Karpas-422 (cell line): ENCODE data around the gene CLDN7. TPM values are rescaled to one million over a fixed set of nuclear protein-coding genes. Genes with fewer than 3 reads are reported as not detected.

ENCODE experiments used
- DNase-seq: peaks from one replicate; pipeline ENCODE4 v3.0.0-alpha.2; 2015
- H2AFZ ChIP-seq: fragments of 200-600 bp; sonication (generic); 2 replicates; pipeline ENCODE4 v1.6.1; 2014; ENCODE audit warnings: antibody characterized with exemption, low read length, mixed read lengths
- H3K27ac ChIP-seq: fragments of 200-600 bp; sonication (generic); 2 replicates; pipeline ENCODE4 v1.5.1; 2014; ENCODE audit warnings: mild to moderate bottlenecking, low read length, moderate library complexity
- H3K27me3 ChIP-seq: fragments of 200-600 bp; sonication (generic); 2 replicates; pipeline ENCODE4 v1.6.1; 2014; ENCODE audit warnings: low read length, mixed read lengths
- H3K36me3 ChIP-seq: fragments of 200-600 bp; sonication (generic); 2 replicates; pipeline ENCODE4 v1.6.1; 2014; ENCODE audit warnings: low read length, mixed read lengths; ENCODE audit not compliant: insufficient read depth
- H3K4me1 ChIP-seq: fragments of 200-600 bp; sonication (generic); 2 replicates; pipeline ENCODE4 v1.6.1; 2014; ENCODE audit warnings: mild to moderate bottlenecking, low read length, mixed read lengths
- H3K4me2 ChIP-seq: fragments of 200-600 bp; sonication (generic); 2 replicates; pipeline ENCODE4 v1.6.1; 2014; ENCODE audit warnings: low read length, low read depth, mild to moderate bottlenecking; ENCODE audit not compliant: poor library complexity, severe bottlenecking
- H3K4me3 ChIP-seq: fragments of 200-600 bp; sonication (generic); 2 replicates; pipeline ENCODE4 v1.5.1; 2014; ENCODE audit warnings: mild to moderate bottlenecking, antibody characterized with exemption, low read length, mixed read lengths
- H3K79me2 ChIP-seq: fragments of 200-600 bp; sonication (generic); 2 replicates; pipeline ENCODE4 v1.6.1; 2014; ENCODE audit warnings: mild to moderate bottlenecking, low read length, mixed read lengths
- H3K9ac ChIP-seq: fragments of 200-600 bp; sonication (generic); 2 replicates; pipeline ENCODE4 v1.6.0; 2014; ENCODE audit warnings: low read length
- H3K9me2 ChIP-seq: fragments of 200-600 bp; sonication (generic), shearing (Covaris generic); replicated peaks from 2 replicates; pipeline ENCODE4 v1.6.0; 2014; ENCODE audit warnings: mild to moderate bottlenecking, low read length, moderate library complexity; ENCODE audit not compliant: insufficient read depth
- H3K9me3 ChIP-seq: fragments of 300-700, 200-600 bp; sonication (generic); 2 replicates; pipeline ENCODE4 v1.6.1; 2014; ENCODE audit warnings: low read length, mixed read lengths
- H4K20me1 ChIP-seq: fragments of 200-600 bp; sonication (generic); 2 replicates; pipeline ENCODE4 v1.6.1; 2014; ENCODE audit warnings: mild to moderate bottlenecking, antibody characterized with exemption, low read length, low read depth; ENCODE audit not compliant: insufficient read depth
- total RNA-seq: library from RNA; depleted of rRNA; stranded (reverse); fragments of >200 nt; shearing (Covaris generic); gene quantifications from 2 replicates; pipeline ENCODE4 v1.2.3, GENCODE V29; 2014; ENCODE audit warnings: low replicate concordance; rRNA removed

Gene CLDN7
- not detected in 2 replicates for total RNA-seq

- Histone ChIP-seq H2AFZ (no peak within 1 kb of the TSS), H3K36me3 (no peaks in the 10 kb centered on the region), H3K9me2 (no peaks in the 10 kb centered on the region), H3K9me3 (no peaks in the 10 kb centered on the region), H3K27ac (no peak within 1 kb of the TSS), H3K9ac (no peak within 1 kb of the TSS), H3K4me3 (no peak within 1 kb of the TSS), H3K4me2 (no peak within 1 kb of the TSS), H3K79me2 (no peaks in the 10 kb centered on the region), H3K27me3 (no peaks in the 10 kb centered on the region), H4K20me1 (no peaks in the 10 kb centered on the region), H3K4me1 (no peaks in the 10 kb centered on the region)
- DNase-seq, result no peak
Measured at GRCh38 chr17:7262192-7262934, at the start of gene CLDN7. Gene CLDN7, minus strand, starts transcription at chr17:7262478. Its CDS starts 435 bp downstream, at chr17:7262043.

- Histone ChIP-seq H3K9me2 (no peaks in the 10 kb centered on the region), H3K36me3 (peaks cover 47% of the 10 kb centered on the region), H4K20me1 (peaks cover 46% of the 10 kb centered on the region), H3K4me1 (peaks cover 64% of the 10 kb centered on the region), H3K4me3 (no peak overlapping the region), H3K27ac (no peak overlapping the region; the same call in 1 of the 2 replicates), H2AFZ (no peak overlapping the region), H3K9me3 (no peaks in the 10 kb centered on the region), H3K27me3 (no peaks in the 10 kb centered on the region), H3K4me2 (peak overlapping the region; percentile 85), H3K9ac (peak overlapping the region; percentile 22; the same call in 1 of the 2 replicates), H3K79me2 (peaks cover 36% of the 10 kb centered on the region)
- DNase-seq, result no peak
Measured at GRCh38 chr17:7311110-7311705, 48.9 kb upstream of the CLDN7 start.

GRCh38 chr17:7309628-7310027, 47.4 kb upstream of the CLDN7 start:
- Histone ChIP-seq H3K27ac (peak overlapping the region; percentile 93), H3K4me1 (peaks cover 56% of the 10 kb centered on the region), H3K9me3 (no peaks in the 10 kb centered on the region), H4K20me1 (peaks cover 45% of the 10 kb centered on the region), H2AFZ (no peak overlapping the region), H3K79me2 (peaks cover 36% of the 10 kb centered on the region), H3K36me3 (peaks cover 47% of the 10 kb centered on the region), H3K4me2 (peak overlapping the region; percentile 85), H3K9me2 (no peaks in the 10 kb centered on the region), H3K4me3 (peak overlapping the region; percentile 87; the same call in 1 of the 2 replicates), H3K9ac (peak overlapping the region; percentile 99; the same call in 1 of the 2 replicates), H3K27me3 (no peaks in the 10 kb centered on the region)
- no peak for DNase-seq

GRCh38 chr17:7308625-7309433, 46.6 kb upstream of the CLDN7 start:
- no peaks in the 10 kb centered on the region for H3K9me2 ChIP-seq
- peaks cover 49% of the 10 kb centered on the region for H3K4me1 ChIP-seq
- peak overlapping the region; percentile 93 for H3K27ac ChIP-seq
- H4K20me1 ChIP-seq, result peaks cover 40% of the 10 kb centered on the region
- peak overlapping the region; percentile 87 for H3K4me3 ChIP-seq
- peaks cover 47% of the 10 kb centered on the region for H3K36me3 ChIP-seq
- H3K4me2 ChIP-seq, result peak overlapping the region; percentile 85
- H3K9me3 ChIP-seq, result no peaks in the 10 kb centered on the region
- DNase-seq, result peak; percentile 79
- H2AFZ ChIP-seq, result no peak overlapping the region
- H3K79me2 ChIP-seq, result peaks cover 36% of the 10 kb centered on the region
- H3K9ac ChIP-seq, result peak overlapping the region; percentile 99
- H3K27me3 ChIP-seq, result no peaks in the 10 kb centered on the region

- Histone ChIP-seq H4K20me1 (peaks cover 37% of the 10 kb centered on the region), H2AFZ (no peak overlapping the region), H3K27me3 (no peaks in the 10 kb centered on the region), H3K9me3 (no peaks in the 10 kb centered on the region), H3K27ac (peak overlapping the region; percentile 93), H3K36me3 (peaks cover 45% of the 10 kb centered on the region), H3K4me3 (peak overlapping the region; percentile 87), H3K4me1 (peaks cover 41% of the 10 kb centered on the region), H3K9ac (peak overlapping the region; percentile 99), H3K79me2 (peaks cover 36% of the 10 kb centered on the region), H3K9me2 (no peaks in the 10 kb centered on the region), H3K4me2 (peak overlapping the region; percentile 85)
- peak; percentile 82 for DNase-seq
Measured at GRCh38 chr17:7307686-7308624, 45.7 kb upstream of the CLDN7 start.

- Histone ChIP-seq H3K9ac (peak within 1 kb of the TSS; percentile 99), H3K79me2 (peaks cover 36% of the 10 kb centered on the region), H4K20me1 (peaks cover 35% of the 10 kb centered on the region), H3K4me2 (peak within 1 kb of the TSS; percentile 85), H3K9me3 (no peaks in the 10 kb centered on the region), H3K27me3 (no peaks in the 10 kb centered on the region), H3K4me1 (peaks cover 35% of the 10 kb centered on the region), H3K4me3 (peak within 1 kb of the TSS; percentile 87), H3K9me2 (no peaks in the 10 kb centered on the region), H2AFZ (peak within 1 kb of the TSS; percentile 88; the same call in 1 of the 2 replicates), H3K27ac (peak within 1 kb of the TSS; percentile 93), H3K36me3 (peaks cover 36% of the 10 kb centered on the region)
- peak; percentile 100 for DNase-seq
Measured at GRCh38 chr17:7306911-7307685, 44.8 kb upstream of the CLDN7 start, which contains the start of gene EIF5A. Gene EIF5A, plus strand, starts transcription at chr17:7307628. Its CDS starts 2,008 bp downstream, at chr17:7309636.

- H2AFZ ChIP-seq, result no peak overlapping the region
- H3K27me3 ChIP-seq, result no peaks in the 10 kb centered on the region
- H3K4me3 ChIP-seq, result no peak overlapping the region
- no peak overlapping the region for H3K27ac ChIP-seq
- H4K20me1 ChIP-seq, result peaks cover 10% of the 10 kb centered on the region
- H3K4me2 ChIP-seq, result no peak overlapping the region
- peaks cover 11% of the 10 kb centered on the region for H3K36me3 ChIP-seq
- H3K79me2 ChIP-seq, result peaks cover 18% of the 10 kb centered on the region
- DNase-seq, result no peak
- peaks cover 10% of the 10 kb centered on the region for H3K4me1 ChIP-seq
- no peaks in the 10 kb centered on the region for H3K9me2 ChIP-seq
- no peaks in the 10 kb centered on the region for H3K9me3 ChIP-seq
- H3K9ac ChIP-seq, result no peak overlapping the region
Measured at GRCh38 chr17:7304179-7304578, 41.9 kb upstream of the CLDN7 start.
